ENCODE measurements around the gene PAX2. TPM values are rescaled to one million over a fixed set of nuclear protein-coding genes. Genes with fewer than 3 reads are reported as not detected.
"Not testable (repeated sequence)": the region's sequence is repeated elsewhere in the genome, so short reads cannot be mapped to it uniquely, and the experiment has no call there.

PAX2 gene
- total RNA-seq = 7.5 and 20.2 TPM in 2 replicates

- H3K4me3 ChIP-seq (ENCODE audit: low read depth, low read length) = peak within 1 kb of the TSS; percentile 70
- DNase-seq (ENCODE audit: low read depth) = no peak
- TF ChIP-seq CTCF (conservative IDR thresholded peaks at IDR 0.05; ENCODE audit: low read depth, low read length) = peak; percentile 8
Observed at GRCh38 chr10:100744987-100745881, at the start of gene PAX2. Gene PAX2 (plus strand): TSS chr10:100745582. CDS start chr10:100746261, 679 bp downstream.

DNA sequence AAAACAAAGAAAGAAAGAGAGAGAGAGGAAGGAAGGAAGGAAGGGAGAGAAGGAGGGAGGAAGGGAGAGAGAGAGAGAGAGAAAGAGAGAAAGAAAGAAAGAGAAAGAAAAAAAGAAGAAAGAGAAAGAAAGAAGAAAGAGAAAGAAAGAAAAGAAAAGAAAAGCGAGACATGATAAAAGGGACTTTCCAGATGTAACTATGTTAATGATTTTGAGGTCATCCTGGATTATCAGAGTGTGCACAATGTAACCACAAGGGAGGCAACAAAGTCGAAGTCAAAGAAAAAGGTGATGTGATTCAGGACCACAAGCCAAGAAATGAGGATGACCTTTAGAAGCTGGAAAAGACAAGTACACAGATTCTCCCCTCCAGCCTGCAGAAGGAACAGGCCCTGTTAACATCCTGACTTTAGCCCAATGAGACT is 48.9 kb upstream of the PAX2 start:
- DNase-seq (ENCODE audit: low read depth) = peak; percentile 39
- TF ChIP-seq CTCF (conservative IDR thresholded peaks at IDR 0.05; ENCODE audit: low read depth, low read length) = no peak
- H3K4me3 ChIP-seq (ENCODE audit: low read depth, low read length) = no peak overlapping the region

DNA sequence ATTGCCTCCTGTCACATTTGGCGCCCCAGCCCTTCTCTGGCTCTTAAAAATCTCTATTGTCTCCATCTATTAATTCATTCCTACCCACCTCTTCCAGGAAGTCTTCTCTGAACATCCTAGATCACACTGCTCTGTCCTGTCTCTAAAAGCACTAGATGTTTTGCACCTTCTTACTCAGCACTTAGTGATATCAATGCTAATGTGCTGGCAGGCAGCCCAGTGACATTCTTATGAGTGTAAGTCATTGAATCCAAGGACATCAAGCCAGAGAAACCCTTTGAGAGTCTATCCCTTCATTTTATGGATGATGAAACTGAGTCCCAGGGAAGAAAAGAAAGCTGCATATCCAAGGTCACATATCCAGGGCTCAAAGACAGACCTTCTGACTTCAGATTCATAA is 48.3 kb upstream of the PAX2 start:
- TF ChIP-seq CTCF (conservative IDR thresholded peaks at IDR 0.05; ENCODE audit: low read depth, low read length) = no peak

GRCh38 chr10:100697631-100698030 is 47.8 kb upstream of the PAX2 start:
- DNase-seq (ENCODE audit: low read depth) = no peak

More for the DNA sequence above, 48.3 kb upstream of the PAX2 start:
- peak; percentile 63 for DNase-seq (ENCODE audit: low read depth)
- no peak overlapping the region for H3K4me3 ChIP-seq (ENCODE audit: low read depth, low read length)

DNA sequence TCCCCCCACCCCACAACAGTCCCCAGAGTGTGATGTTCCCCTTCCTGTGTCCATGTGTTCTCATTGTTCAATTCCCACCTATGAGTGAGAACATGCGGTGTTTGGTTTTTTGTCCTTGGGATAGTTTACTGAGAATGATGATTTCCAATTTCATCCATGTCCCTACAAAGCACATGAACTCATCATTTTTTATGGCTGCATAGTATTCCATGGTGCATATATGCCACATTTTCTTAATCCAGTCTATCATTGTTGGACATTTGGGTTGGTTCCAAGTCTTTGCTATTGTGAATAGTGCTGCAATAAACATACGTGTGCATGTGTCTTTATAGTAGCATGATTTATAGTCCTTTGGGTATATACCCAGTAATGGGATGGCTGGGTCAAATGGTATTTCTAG is 43.7 kb upstream of the PAX2 start:
- DNase-seq (ENCODE audit: low read depth); H3K4me3 ChIP-seq (ENCODE audit: low read depth, low read length): not testable (repeated sequence)

More at GRCh38 chr10:100697631-100698030, 47.8 kb upstream of the PAX2 start:
- TF ChIP-seq CTCF (conservative IDR thresholded peaks at IDR 0.05; ENCODE audit: low read depth, low read length) = no peak
- no peak overlapping the region for H3K4me3 ChIP-seq (ENCODE audit: low read depth, low read length)

- H3K4me3 ChIP-seq (ENCODE audit: low read depth, low read length) = no peak overlapping the region
- TF ChIP-seq CTCF (conservative IDR thresholded peaks at IDR 0.05; ENCODE audit: low read depth, low read length) = peak; percentile 41
- DNase-seq (ENCODE audit: low read depth) = no peak
Observed at GRCh38 chr10:100705139-100705538, 40.2 kb upstream of the PAX2 start.

GRCh38 chr10:100707261-100707848 is 38.0 kb upstream of the PAX2 start:
- DNase-seq (ENCODE audit: low read depth) = no peak
- no peak overlapping the region for H3K4me3 ChIP-seq (ENCODE audit: low read depth, low read length)
- TF ChIP-seq CTCF (conservative IDR thresholded peaks at IDR 0.05; ENCODE audit: low read depth, low read length) = no peak

Measured in epithelial cell of proximal tubule (primary cell).